SU-DHL-6 (cell line): ENCODE measurements around the gene SENP6.

Source experiments
- H2AFZ ChIP-seq: fragments of 200-600 bp; sonication (generic); 2 replicates; pipeline ENCODE4 v1.6.1; 2014; ENCODE audit warnings: low read depth, mild to moderate bottlenecking, moderate library complexity, mixed read lengths, antibody characterized with exemption, low read length; ENCODE audit not compliant: severe bottlenecking
- H3F3A ChIP-seq: fragments of 200-600 bp; shearing (Covaris generic); 2 replicates; pipeline ENCODE4 v1.6.0; 2016; ENCODE audit warnings: antibody characterized with exemption, mild to moderate bottlenecking; ENCODE audit not compliant: insufficient read depth
- H3K27ac ChIP-seq: fragments of 200-600 bp; sonication (generic); 2 replicates; pipeline ENCODE4 v1.5.1; 2016; ENCODE audit warnings: low read depth, mild to moderate bottlenecking, low read length, moderate library complexity, mixed read lengths
- H3K27me3 ChIP-seq: fragments of 200-600 bp; sonication (generic), shearing (Covaris generic); 2 replicates; pipeline ENCODE4 v1.6.0; 2014; ENCODE audit warnings: mild to moderate bottlenecking, low read length
- H3K36me3 ChIP-seq: fragments of 200-600 bp; sonication (generic); 2 replicates; pipeline ENCODE4 v1.6.1; 2014; ENCODE audit warnings: mild to moderate bottlenecking, low read length, mixed read lengths
- H3K4me2 ChIP-seq: fragments of 300-600, 200-600 bp; shearing (Covaris generic), sonication (generic); 2 replicates; pipeline ENCODE4 v1.6.0; 2014; ENCODE audit warnings: low read length, low read depth, mild to moderate bottlenecking; ENCODE audit not compliant: poor library complexity, severe bottlenecking
- H3K4me3 ChIP-seq: fragments of 200-600 bp; sonication (generic); 2 replicates; pipeline ENCODE4 v1.5.1; 2014; ENCODE audit warnings: antibody characterized with exemption, low read length, mild to moderate bottlenecking, mixed read lengths; ENCODE audit not compliant: insufficient read depth, poor library complexity, severe bottlenecking
- H3K79me2 ChIP-seq: fragments of 200-600 bp; sonication (generic); 2 replicates; pipeline ENCODE4 v1.6.1; 2014; ENCODE audit warnings: mild to moderate bottlenecking, low read length, moderate library complexity; ENCODE audit not compliant: insufficient read depth
- H3K9ac ChIP-seq: fragments of 200-600 bp; sonication (generic); 2 replicates; pipeline ENCODE4 v1.7.0; 2014; ENCODE audit warnings: mild to moderate bottlenecking, low read length
- H3K9me2 ChIP-seq: fragments of 200-600 bp; sonication (generic); replicated peaks from 2 replicates; pipeline ENCODE4 v1.6.1; 2014; ENCODE audit warnings: low read length; ENCODE audit not compliant: insufficient read depth
- H3K9me3 ChIP-seq: fragments of 200-600 bp; sonication (generic); 2 replicates; pipeline ENCODE4 v1.6.1; 2014; ENCODE audit warnings: low read length, mixed read lengths; ENCODE audit not compliant: insufficient read depth
- H4K20me1 ChIP-seq: fragments of 200-600 bp; sonication (generic); 2 replicates; pipeline ENCODE4 v1.6.1; 2014; ENCODE audit warnings: low read depth, mild to moderate bottlenecking, antibody characterized with exemption, low read length, moderate library complexity, mixed read lengths
- CTCF ChIP-seq: fragments of 200-600 bp; sonication (generic); IDR thresholded peaks from one replicate; pipeline ENCODE4 v1.5.1; 2017; ENCODE audit warnings: antibody characterized with exemption, mild to moderate bottlenecking, low read length, moderate library complexity; ENCODE audit not compliant: insufficient read depth, poor library complexity, severe bottlenecking
- EZH2phosphoT487 ChIP-seq: fragments of 200-600 bp; sonication (generic), shearing (Covaris generic); conservative IDR thresholded peaks from 2 replicates; pipeline ENCODE4 v1.6.1; 2018; ENCODE audit warnings: mild to moderate bottlenecking, antibody characterized with exemption, low read length, moderate library complexity, mixed read lengths

The SENP6 gene

GRCh38 chr6:75758061-75758460, 156.4 kb downstream of the SENP6 start:
- Histone ChIP-seq H3K4me3 (no peak overlapping the region), H4K20me1 (no peaks in the 10 kb centered on the region), H3K4me2 (no peak overlapping the region), H3K9me3 (no peaks in the 10 kb centered on the region), H3K27ac (no peak overlapping the region), H3K36me3 (no peaks in the 10 kb centered on the region), H3K27me3 (no peaks in the 10 kb centered on the region), H3F3A (no peaks in the 10 kb centered on the region), H3K79me2 (no peaks in the 10 kb centered on the region), H2AFZ (no peak overlapping the region), H3K9me2 (no peaks in the 10 kb centered on the region), H3K9ac (no peak overlapping the region)
- TF ChIP-seq EZH2phosphoT487 (no peak), CTCF (no peak)

- no peaks in the 10 kb centered on the region for H3K36me3 ChIP-seq
- 0 out of 2 replicates have a peak, but pooled peaks cover 3% of the 10 kb centered on the region for H3F3A ChIP-seq
- H3K9me2 ChIP-seq = no peaks in the 10 kb centered on the region
- no peaks in the 10 kb centered on the region for H4K20me1 ChIP-seq
- no peaks in the 10 kb centered on the region for H3K9me3 ChIP-seq
- no peak overlapping the region for H3K4me3 ChIP-seq
- H3K4me2 ChIP-seq = no peak overlapping the region
- no peak overlapping the region for H2AFZ ChIP-seq
- no peak overlapping the region for H3K9ac ChIP-seq
- TF ChIP-seq EZH2phosphoT487 (no peak), CTCF (no peak)
- H3K79me2 ChIP-seq = no peaks in the 10 kb centered on the region
- no peak overlapping the region for H3K27ac ChIP-seq
- H3K27me3 ChIP-seq = no peaks in the 10 kb centered on the region
These were observed 157.5 kb downstream of the SENP6 start for GRCh38 chr6:75759207-75759606.

GRCh38 chr6:75760320-75760719, 158.6 kb downstream of the SENP6 start:
- no peaks in the 10 kb centered on the region for H3K79me2 ChIP-seq
- no peak overlapping the region for H3K27ac ChIP-seq

More at GRCh38 chr6:75760320-75760719, 158.6 kb downstream of the SENP6 start:
- Histone ChIP-seq H4K20me1 (no peaks in the 10 kb centered on the region), H3K36me3 (no peaks in the 10 kb centered on the region), H3K9me2 (no peaks in the 10 kb centered on the region), H3K4me3 (no peak overlapping the region), H3K9me3 (no peaks in the 10 kb centered on the region), H3K9ac (no peak overlapping the region), H3F3A (0 out of 2 replicates have a peak, but pooled peaks cover 3% of the 10 kb centered on the region), H2AFZ (no peak overlapping the region), H3K27me3 (no peaks in the 10 kb centered on the region), H3K4me2 (no peak overlapping the region)
- TF ChIP-seq EZH2phosphoT487 = no peak
- no peak for TF ChIP-seq CTCF
